Right lung (tissue), 5 donors: ENCODE measurements around the gene CCN6. TPM values are rescaled to one million over a fixed set of nuclear protein-coding genes. Genes with fewer than 3 reads are reported as not detected.

ENCODE experiments used
- DNase-seq, 2 donors: peaks; one replicate each; pipeline ENCODE4 v3.0.0-alpha.2; 2013
- polyA plus RNA-seq, 5 donors: library from polyadenylated mRNA; unstranded; fragments of 120-200 nt; gene quantifications; one replicate each; pipeline versions ENCODE4 v1.2.1 to v1.2.3, GENCODE V29; 2013; ENCODE audit warnings: inconsistent platforms in 1 of 5, low replicate concordance in 1 of 5; ENCODE audit not compliant: insufficient read length in 5 of 5, insufficient read depth in 1 of 5

CCN6 gene
- polyA plus RNA-seq, 5 donors: 0.30 to 0.76 (median 0.55) TPM

GRCh38 chr6:112114577-112115223, 60.8 kb downstream of the CCN6 start:
- no peak for DNase-seq

- DNase-seq: no peak
These were observed 62.3 kb downstream of the CCN6 start for GRCh38 chr6:112116221-112116620.

- DNase-seq: no peak
These were observed 63.6 kb downstream of the CCN6 start for GRCh38 chr6:112117554-112117953.

- no peak for DNase-seq
These were observed 64.1 kb downstream of the CCN6 start for GRCh38 chr6:112118034-112118433.

Other genes with a start within 250 kb of the CCN6 start
- gene FYN, start 180.7 kb upstream of the CCN6 start, polyA plus RNA-seq: 100 to 1,000 TPM; 105 to 153 (median 140) TPM
- 10 to 100 TPM; 31.6 to 58.0 (median 46.4) TPM for gene TUBE1, start 33.4 kb downstream of the CCN6 start, polyA plus RNA-seq
- gene FAM229B, start 33.5 kb downstream of the CCN6 start, polyA plus RNA-seq: 10 to 100 TPM; 31.8 to 38.9 (median 38.0) TPM
- gene LAMA4, start 200.5 kb downstream of the CCN6 start, polyA plus RNA-seq: 100 to 1,000 TPM; 169 to 243 (median 226) TPM